IMR-90 (cell line): Measurements from ENCODE around the gene NCR2. TPM values are rescaled to one million over a fixed set of nuclear protein-coding genes. Genes with fewer than 3 reads are reported as not detected.

ENCODE experiments used
- ATAC-seq: fragments of 200-7000 bp; cut with Tn5 transposase; 2 replicates; pipeline ENCODE4 v1.9.1; 2020; ENCODE audit warnings: low read depth, mild to moderate bottlenecking, moderate library complexity
- BruUV-seq: library from RNA; stranded (reverse); fragments of 400-500 nt; replicated peaks from 2 replicates; lab custom pipeline; 2021; lab: Mats Ljungman, UMichigan
- CTCF ChIA-PET: fragments of 300-600 bp; formaldehyde crosslinking; extraction: SDS; loops from one replicate; lab custom pipeline; 2021; ENCODE audit warnings: antibody characterized with exemption; lab: Yijun Ruan, JAX
- POLR2A ChIA-PET: fragments of 300-600 bp; sonication (Branson Sonifier 250); formaldehyde crosslinking; loops from one replicate; lab custom pipeline; 2022; ENCODE audit warnings: antibody characterized with exemption; ENCODE audit not compliant: unreplicated experiment; lab: Charles Lee
- DNase-seq: peaks from one replicate; pipeline ENCODE4 v3.0.0; 2013
- H2AFZ ChIP-seq: replicated peaks from 2 replicates; pipeline ENCODE3; 2013; ENCODE audit warnings: low read length, mild to moderate bottlenecking; ENCODE audit not compliant: poor library complexity
- H2AK5ac ChIP-seq: 2 replicates; pipeline ENCODE4 v1.6.1; 2013; ENCODE audit warnings: low read depth, low read length, inconsistent platforms
- H2AK9ac ChIP-seq: replicated peaks from 2 replicates; pipeline ENCODE3; 2013; ENCODE audit warnings: mild to moderate bottlenecking, low read depth, low read length, moderate library complexity; ENCODE audit not compliant: poor library complexity
- H2BK120ac ChIP-seq: 2 replicates; pipeline ENCODE4 v1.6.1; 2013; ENCODE audit warnings: low read depth, low read length, inconsistent platforms
- H2BK15ac ChIP-seq: 3 replicates; pipeline ENCODE4 v1.6.1; 2013; ENCODE audit warnings: low read depth, low read length, inconsistent platforms
- H2BK20ac ChIP-seq: 2 replicates; pipeline ENCODE4 v1.6.1; 2013; ENCODE audit warnings: low read depth, mild to moderate bottlenecking, inconsistent platforms, low read length, moderate library complexity
- H2BK5ac ChIP-seq: 2 replicates; pipeline ENCODE4 v1.6.1; 2013; ENCODE audit warnings: mild to moderate bottlenecking, low read depth, low read length, inconsistent platforms; ENCODE audit not compliant: poor library complexity, severe bottlenecking
- H3K14ac ChIP-seq: replicated peaks from 2 replicates; pipeline ENCODE4 v1.6.1; 2013; ENCODE audit warnings: low read depth, low read length, inconsistent platforms
- H3K18ac ChIP-seq: 2 replicates; pipeline ENCODE4 v1.6.1; 2013; ENCODE audit warnings: low read depth, low read length, control low read depth
- H3K23ac ChIP-seq: 2 replicates; pipeline ENCODE4 v1.6.1; 2013; ENCODE audit warnings: low read depth, low read length, inconsistent platforms
- H3K27ac ChIP-seq: 2 replicates; pipeline ENCODE4 v1.5.1; 2013; ENCODE audit warnings: mild to moderate bottlenecking, control low read depth, low read length; ENCODE audit not compliant: insufficient read depth
- H3K27me3 ChIP-seq: 2 replicates; pipeline ENCODE4 v1.6.1; 2013; ENCODE audit warnings: low read length; ENCODE audit not compliant: control insufficient read depth, insufficient read depth
- H3K36me3 ChIP-seq: 2 replicates; pipeline ENCODE4 v1.6.1; 2013; ENCODE audit warnings: low read length, mixed read lengths; ENCODE audit not compliant: control insufficient read depth, insufficient read depth
- H3K4ac ChIP-seq: 2 replicates; pipeline ENCODE4 v1.6.1; 2013; ENCODE audit warnings: low read depth, low read length, inconsistent platforms
- H3K4me1 ChIP-seq: 2 replicates; pipeline ENCODE4 v1.6.1; 2013; ENCODE audit warnings: low read length, mixed read lengths; ENCODE audit not compliant: control insufficient read depth, insufficient read depth
- H3K4me2 ChIP-seq: 2 replicates; pipeline ENCODE4 v1.6.1; 2013; ENCODE audit warnings: low read depth, mild to moderate bottlenecking, control low read depth, low read length, moderate library complexity
- H3K4me3 ChIP-seq: 2 replicates; pipeline ENCODE4 v1.5.1; 2013; ENCODE audit warnings: low read depth, mild to moderate bottlenecking, control low read depth, low read length, moderate library complexity; ENCODE audit not compliant: insufficient read depth
- H3K56ac ChIP-seq: 2 replicates; pipeline ENCODE4 v1.6.1; 2013; ENCODE audit warnings: low read length, inconsistent platforms; ENCODE audit not compliant: insufficient read depth; ENCODE audit errors: extremely low read depth
- H3K79me1 ChIP-seq, 2 experiments: 2 replicates each; pipeline ENCODE4 v1.6.1; 2013; ENCODE audit warnings: low read length in 2 of 2, inconsistent platforms in 1 of 2, low read depth in 1 of 2
- H3K9ac ChIP-seq: 2 replicates; pipeline ENCODE4 v1.6.1; 2013; ENCODE audit warnings: low read depth, low read length, control low read depth
- H3K9me1 ChIP-seq: 2 replicates; pipeline ENCODE4 v1.6.1; 2013; ENCODE audit warnings: low read length, inconsistent platforms; ENCODE audit not compliant: insufficient read depth
- H3K9me3 ChIP-seq: 2 replicates; pipeline ENCODE4 v1.6.1; 2013; ENCODE audit warnings: low read length; ENCODE audit not compliant: control insufficient read depth, insufficient read depth
- H4K20me1 ChIP-seq: 2 replicates; pipeline ENCODE4 v1.6.1; 2013; ENCODE audit warnings: low read length, inconsistent platforms; ENCODE audit not compliant: insufficient read depth
- H4K5ac ChIP-seq: 2 replicates; pipeline ENCODE4 v1.6.1; 2013; ENCODE audit warnings: mild to moderate bottlenecking, low read depth, low read length, control low read depth
- H4K8ac ChIP-seq, 2 experiments: 2 replicates each; pipeline ENCODE4 v1.6.1; 2013; ENCODE audit warnings: low read depth in 2 of 2, low read length in 2 of 2, control low read depth in 1 of 2, inconsistent platforms in 1 of 2
- H4K91ac ChIP-seq: 2 replicates; pipeline ENCODE4 v1.6.1; 2013; ENCODE audit warnings: low read depth, low read length, inconsistent platforms; ENCODE audit not compliant: insufficient read depth
- CEBPB ChIP-seq: IDR thresholded peaks from 2 replicates; pipeline ENCODE4 v1.6.1; 2012; ENCODE audit warnings: low read depth, low read length, improper control_type of control experiment
- CHD1 ChIP-seq: IDR thresholded peaks from 2 replicates; pipeline ENCODE4 v1.6.1; 2012; ENCODE audit warnings: low read depth, low read length, improper control_type of control experiment
- CTCF ChIP-seq: conservative IDR thresholded peaks from 2 replicates; pipeline ENCODE4 v1.5.1; 2012; ENCODE audit warnings: mild to moderate bottlenecking, low read depth, low read length, improper control_type of control experiment
- MAFK ChIP-seq: IDR thresholded peaks from 2 replicates; pipeline ENCODE4 v1.6.1; 2012; ENCODE audit warnings: low read depth, low read length, improper control_type of control experiment
- MAZ ChIP-seq: IDR thresholded peaks from 2 replicates; pipeline ENCODE4 v1.6.1; 2012; ENCODE audit warnings: low read depth, mild to moderate bottlenecking, low read length, improper control_type of control experiment, moderate library complexity, borderline replicate concordance
- MXI1 ChIP-seq: IDR thresholded peaks from 2 replicates; pipeline ENCODE4 v1.6.1; 2012; ENCODE audit warnings: low read depth, mild to moderate bottlenecking, low read length, moderate library complexity, borderline replicate concordance
- SMC3 ChIP-seq: fragments of 150-350 bp; IDR thresholded peaks from 2 replicates; pipeline ENCODE4 v1.6.1; 2016; ENCODE audit warnings: low read depth, mild to moderate bottlenecking, antibody characterized with exemption, low read length, moderate library complexity
- WGBS, 2 experiments: methylation state at CpG; one replicate each; pipeline versions ENCODE4 v1.1.5 to v1.1.7; 2013; ENCODE audit warnings: missing lambda C conversion rate in 2 of 2; ENCODE audit not compliant: insufficient read length in 1 of 2; ENCODE audit errors: extremely low coverage in 2 of 2; 5-methylcytosine and 5-hydroxymethylcytosine counted together
- dilution Hi-C: fragments of 300-500 bp; cut with HindIII; formaldehyde crosslinking; loops from one replicate; pipeline ENCODE4 v1.14.3; 2018; ENCODE audit warnings: low sequenced_read_pairs; ENCODE audit not compliant: unreplicated experiment
- in situ Hi-C: fragments of 300-500 bp; cut with MboI; formaldehyde crosslinking; loops from 3 replicates; pipeline ENCODE4 v1.14.3; 2019; ENCODE audit warnings: low sequenced_read_pairs, inconsistent platforms, mixed read lengths
- intact Hi-C: fragments of 100-400 bp; cut with micrococcal nuclease; formaldehyde crosslinking; loops from 2 replicates; pipeline ENCODE4 v1.10.0; 2022
- polyA plus RNA-seq, 3 experiments: library from polyadenylated mRNA; depleted of rRNA; stranded (reverse); fragments of >200 nt; gene quantifications; 2 replicates each; pipeline ENCODE4 v1.2.3, GENCODE V29; 2012; ENCODE audit warnings: low replicate concordance in 1 of 3
- total RNA-seq: library from RNA; depleted of rRNA; stranded (reverse); fragments of >200 nt; gene quantifications from 2 replicates; pipeline ENCODE4 v1.2.3, GENCODE V29; 2012

Gene NCR2
- total and polyA plus RNA-seq, 2 of the 4 experiments (the other 2 are of a cell fraction) = not detected

- H3K9me3 ChIP-seq = no peaks in the 10 kb centered on the region
- H2BK120ac ChIP-seq = no peak within 1 kb of the TSS
- no peak within 1 kb of the TSS for H2AK9ac ChIP-seq
- no peak within 1 kb of the TSS for H3K4me3 ChIP-seq
- no peak within 1 kb of the TSS for H3K27ac ChIP-seq
- no peak within 1 kb of the TSS for H3K4ac ChIP-seq
- no peak within 1 kb of the TSS for H3K56ac ChIP-seq
- no peaks in the 10 kb centered on the region for H3K9me1 ChIP-seq
- peak; percentile 90 for TF ChIP-seq CEBPB
- TF ChIP-seq MAFK = no peak
- no peak for TF ChIP-seq CTCF
- no peak for TF ChIP-seq MXI1
- no peak for TF ChIP-seq MAZ
- no peak for TF ChIP-seq CHD1
- no peak for TF ChIP-seq SMC3
- H2BK20ac ChIP-seq = no peak within 1 kb of the TSS
- peak; percentile 51 for DNase-seq
- no peaks in the 10 kb centered on the region for H4K20me1 ChIP-seq
- H4K8ac ChIP-seq = no peak within 1 kb of the TSS
- H3K9ac ChIP-seq = no peak within 1 kb of the TSS
- POLR2A ChIA-PET = no interaction called here
- H4K91ac ChIP-seq = no peak within 1 kb of the TSS; the same call in 1 of the 2 replicates
- no TSS peak for BruUV-seq
- CTCF ChIA-PET = no interaction called here
- H2BK15ac ChIP-seq = no peak within 1 kb of the TSS
- H2BK5ac ChIP-seq = no peak within 1 kb of the TSS
- H3K4me1 ChIP-seq = no peaks in the 10 kb centered on the region
- in situ Hi-C loops = no loop called here
- intact Hi-C loops = no loop called here
- no peak within 1 kb of the TSS for H3K4me2 ChIP-seq
- peak within 1 kb of the TSS; percentile 21; the same call in 1 of the 2 replicates for H3K18ac ChIP-seq
- peak within 1 kb of the TSS; percentile 5 for H2AFZ ChIP-seq
- peaks cover 5% of the 10 kb centered on the region for H3K27me3 ChIP-seq
- no peak for ATAC-seq
- H3K14ac ChIP-seq = no peak within 1 kb of the TSS
- no peaks in the 10 kb centered on the region for H3K79me1 ChIP-seq
- H4K5ac ChIP-seq = no peak within 1 kb of the TSS
- H2AK5ac ChIP-seq = no peak within 1 kb of the TSS
- dilution Hi-C loops = no loop called here
- no CpG with 5 or more reads among the region's 8 CpGs for WGBS, 2 experiments
- no peak within 1 kb of the TSS for H3K23ac ChIP-seq
- H3K36me3 ChIP-seq = no peaks in the 10 kb centered on the region
Observed at GRCh38 chr6:41286544-41287346, 48.7 kb upstream of the NCR2 start, which contains the start of gene TREM1. Gene TREM1, minus strand, starts transcription at chr6:41286682. Its CDS starts 27 bp downstream, at chr6:41286655.
